ENCODE measurements around the gene RPL21. TPM values are rescaled to one million over a fixed set of nuclear protein-coding genes. Genes with fewer than 3 reads are reported as not detected.

The RPL21 gene
- polyA plus RNA-seq, 1 donor (not counting 4 experiments of a cell fraction or from before 2014, with no cell fraction given), result 1,751 TPM

GRCh38 chr13:27295096-27295495, 43.7 kb downstream of the RPL21 start:
- Histone ChIP-seq H4K20me1 (ENCODE audit: control insufficient read depth, extremely low read depth, insufficient read depth, low read length) (no peaks in the 10 kb centered on the region), H3K9me3 (ENCODE audit: control insufficient read depth, low read depth, low read length) (no peaks in the 10 kb centered on the region), H3K4me3 (ENCODE audit: control insufficient read depth in 2 of 3, extremely low read depth in 1 of 3, insufficient read depth in 2 of 3, low read depth in 1 of 3, low read length in 3 of 3) (no peak overlapping the region), H3K4me1 (ENCODE audit: control insufficient read depth, extremely low read depth, insufficient read depth, low read length) (no peaks in the 10 kb centered on the region), H3K9ac (ENCODE audit: control insufficient read depth, extremely low read depth, insufficient read depth, low read length) (no peak overlapping the region), H3K36me3 (ENCODE audit: control insufficient read depth in 2 of 2, extremely low read depth in 1 of 2, insufficient read depth in 2 of 2, low read length in 2 of 2) (no peaks in the 10 kb centered on the region), H3K79me2 (ENCODE audit: control insufficient read depth, insufficient read depth, low read length) (no peaks in the 10 kb centered on the region), H3K4me2 (ENCODE audit: control insufficient read depth, extremely low read depth, insufficient read depth, low read depth, low read length) (no peak overlapping the region), H3K9me1 (ENCODE audit: control insufficient read depth, extremely low read depth, insufficient read depth, low read length) (no peaks in the 10 kb centered on the region), H3K27me3 (ENCODE audit: control insufficient read depth, extremely low read depth, insufficient read depth, low read length) (peaks cover 4% of the 10 kb centered on the region), H3K27ac (ENCODE audit: control insufficient read depth, insufficient read depth, low read length) (no peak overlapping the region), H2AFZ (ENCODE audit: control insufficient read depth, low read length) (no peak overlapping the region)
- DNase-seq (ENCODE audit: low read depth, low spot score), result no peak
- FAIRE-seq, result no peak
- no peak for TF ChIP-seq CTCF (optimal IDR thresholded peaks at IDR 0.05 in 1 of 3, IDR thresholded peaks at IDR 0.05 in 1 of 3, conservative IDR thresholded peaks at IDR 0.05 in 1 of 3; ENCODE audit: extremely low read depth in 1 of 3, insufficient read depth in 2 of 3, low read length in 3 of 3)
- TF ChIP-seq EZH2 (IDR thresholded peaks at IDR 0.05; ENCODE audit: low read length), result no peak
- dilution Hi-C loops (cut with MboI; ENCODE audit: extremely low pct_ligation_motif_present, low sequenced_read_pairs), result no loop called here

DNA sequence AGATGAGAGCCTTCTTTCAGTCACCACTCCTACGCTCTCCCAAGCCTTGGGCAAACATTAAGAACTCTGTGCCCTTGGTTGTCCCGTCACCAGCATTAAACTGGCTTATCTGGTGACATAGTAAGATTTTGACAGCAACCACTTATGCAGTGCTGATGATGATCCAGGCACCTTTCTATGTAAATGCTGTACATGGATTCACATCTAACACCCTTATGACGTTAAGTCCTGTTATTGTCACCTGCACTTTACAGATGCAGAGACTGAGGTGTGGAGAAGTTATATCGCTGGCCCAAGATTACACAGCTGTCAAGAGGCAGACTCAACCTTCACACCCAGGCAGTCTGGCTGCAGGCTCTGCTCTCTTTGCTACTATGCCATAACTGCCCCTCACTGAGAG, 44.3 kb downstream of the RPL21 start:
- Histone ChIP-seq H3K4me2 (ENCODE audit: control insufficient read depth, extremely low read depth, insufficient read depth, low read depth, low read length) (no peak overlapping the region), H3K9ac (ENCODE audit: control insufficient read depth, extremely low read depth, insufficient read depth, low read length) (no peak overlapping the region), H4K20me1 (ENCODE audit: control insufficient read depth, extremely low read depth, insufficient read depth, low read length) (no peaks in the 10 kb centered on the region), H3K36me3 (ENCODE audit: control insufficient read depth in 2 of 2, extremely low read depth in 1 of 2, insufficient read depth in 2 of 2, low read length in 2 of 2) (no peaks in the 10 kb centered on the region), H3K79me2 (ENCODE audit: control insufficient read depth, insufficient read depth, low read length) (no peaks in the 10 kb centered on the region), H3K9me1 (ENCODE audit: control insufficient read depth, extremely low read depth, insufficient read depth, low read length) (no peaks in the 10 kb centered on the region), H3K27ac (ENCODE audit: control insufficient read depth, insufficient read depth, low read length) (no peak overlapping the region), H3K27me3 (ENCODE audit: control insufficient read depth, extremely low read depth, insufficient read depth, low read length) (peaks cover 4% of the 10 kb centered on the region), H3K4me1 (ENCODE audit: control insufficient read depth, extremely low read depth, insufficient read depth, low read length) (no peaks in the 10 kb centered on the region), H2AFZ (ENCODE audit: control insufficient read depth, low read length) (no peak overlapping the region), H3K9me3 (ENCODE audit: control insufficient read depth, low read depth, low read length) (no peaks in the 10 kb centered on the region), H3K4me3 (ENCODE audit: control insufficient read depth in 2 of 3, extremely low read depth in 1 of 3, insufficient read depth in 2 of 3, low read depth in 1 of 3, low read length in 3 of 3) (no peak overlapping the region)
- TF ChIP-seq EZH2 (IDR thresholded peaks at IDR 0.05; ENCODE audit: low read length) (no peak), CTCF (optimal IDR thresholded peaks at IDR 0.05 in 1 of 3, IDR thresholded peaks at IDR 0.05 in 1 of 3, conservative IDR thresholded peaks at IDR 0.05 in 1 of 3; ENCODE audit: extremely low read depth in 1 of 3, insufficient read depth in 2 of 3, low read length in 3 of 3) (no peak)
- no peak for FAIRE-seq
- DNase-seq (ENCODE audit: low read depth, low spot score), result no peak
- dilution Hi-C loops (cut with MboI; ENCODE audit: extremely low pct_ligation_motif_present, low sequenced_read_pairs), result no loop called here
